Erythroblast (primary cell): ENCODE measurements around the gene TELO2.

Experiments
- GATA1 ChIP-seq: IDR thresholded peaks from 2 replicates; pipeline ENCODE4 v1.6.1; 2011; ENCODE audit warnings: low read depth, mild to moderate bottlenecking, control low read depth, low read length, moderate library complexity
- POLR2A ChIP-seq: IDR thresholded peaks from 2 replicates; pipeline ENCODE4 v1.6.1; 2011; ENCODE audit warnings: mild to moderate bottlenecking, low read length

DNA sequence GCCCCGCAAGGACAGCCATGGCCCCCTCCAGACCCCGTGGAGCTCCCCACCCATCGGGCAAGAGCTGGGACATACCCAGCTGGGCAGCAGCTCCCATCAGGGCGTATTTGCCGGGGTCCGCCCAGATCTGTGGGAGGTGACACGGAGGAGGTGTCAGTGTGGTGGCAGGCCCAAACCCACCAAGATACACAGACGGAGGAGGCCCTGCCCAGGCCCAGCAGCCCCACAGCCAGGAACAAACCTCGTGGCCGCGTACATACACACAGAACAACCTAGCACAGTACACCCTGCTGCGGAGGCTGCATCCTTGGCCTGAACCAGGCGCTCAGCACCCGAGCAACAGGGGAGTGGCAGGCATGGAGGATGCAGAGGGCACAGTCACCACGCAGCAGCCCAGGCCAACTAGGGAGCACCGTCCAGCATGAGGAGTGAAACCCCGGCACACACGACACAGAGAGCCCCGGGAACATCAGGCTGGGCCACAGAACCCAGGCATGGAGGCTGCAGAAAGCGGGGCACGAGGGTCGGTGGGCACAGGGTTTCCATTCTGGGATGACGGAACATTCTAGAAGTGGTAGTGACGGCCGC lies 43.9 kb upstream of the TELO2 start:
- TF ChIP-seq POLR2A (no peak), GATA1 (no peak)
